HFF-Myc (cell line): Measurements from ENCODE around the gene SIL1.
"Not testable (repeated sequence)": the region's sequence is repeated elsewhere in the genome, so short reads cannot be mapped to it uniquely, and the experiment has no call there.

Experiments used
- DNase-seq: peaks from one replicate; pipeline ENCODE4 v3.0.0-alpha.2; 2011; ENCODE audit warnings: low read depth; ENCODE audit errors: extremely low read depth
- H3K4me3 ChIP-seq: replicated peaks from 2 replicates; pipeline ENCODE4 v1.5.1; 2011; ENCODE audit warnings: low read depth, mild to moderate bottlenecking, control low read depth, low read length
- TF ChIP-seq, protein P1 (sequence below): IDR thresholded peaks from 2 replicates; pipeline ENCODE4 v1.5.1; 2012; ENCODE audit warnings: mild to moderate bottlenecking, low read depth, low read length, control low read depth; ENCODE audit errors: missing control alignments

The SIL1 gene

GRCh38 chr5:139113892-139114291 is 84.3 kb downstream of the SIL1 start:
- TF ChIP-seq, protein P1, sequence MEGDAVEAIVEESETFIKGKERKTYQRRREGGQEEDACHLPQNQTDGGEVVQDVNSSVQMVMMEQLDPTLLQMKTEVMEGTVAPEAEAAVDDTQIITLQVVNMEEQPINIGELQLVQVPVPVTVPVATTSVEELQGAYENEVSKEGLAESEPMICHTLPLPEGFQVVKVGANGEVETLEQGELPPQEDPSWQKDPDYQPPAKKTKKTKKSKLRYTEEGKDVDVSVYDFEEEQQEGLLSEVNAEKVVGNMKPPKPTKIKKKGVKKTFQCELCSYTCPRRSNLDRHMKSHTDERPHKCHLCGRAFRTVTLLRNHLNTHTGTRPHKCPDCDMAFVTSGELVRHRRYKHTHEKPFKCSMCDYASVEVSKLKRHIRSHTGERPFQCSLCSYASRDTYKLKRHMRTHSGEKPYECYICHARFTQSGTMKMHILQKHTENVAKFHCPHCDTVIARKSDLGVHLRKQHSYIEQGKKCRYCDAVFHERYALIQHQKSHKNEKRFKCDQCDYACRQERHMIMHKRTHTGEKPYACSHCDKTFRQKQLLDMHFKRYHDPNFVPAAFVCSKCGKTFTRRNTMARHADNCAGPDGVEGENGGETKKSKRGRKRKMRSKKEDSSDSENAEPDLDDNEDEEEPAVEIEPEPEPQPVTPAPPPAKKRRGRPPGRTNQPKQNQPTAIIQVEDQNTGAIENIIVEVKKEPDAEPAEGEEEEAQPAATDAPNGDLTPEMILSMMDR: no peak
- no peak for DNase-seq
- no peak overlapping the region for H3K4me3 ChIP-seq

GRCh38 chr5:139112362-139112761 is 85.8 kb downstream of the SIL1 start:
- DNase-seq, H3K4me3 ChIP-seq: not testable (repeated sequence)

GRCh38 chr5:139110526-139111168 is 87.5 kb downstream of the SIL1 start:
- H3K4me3 ChIP-seq: no peak overlapping the region
- DNase-seq: no peak
- TF ChIP-seq, protein P1: no peak

DNA sequence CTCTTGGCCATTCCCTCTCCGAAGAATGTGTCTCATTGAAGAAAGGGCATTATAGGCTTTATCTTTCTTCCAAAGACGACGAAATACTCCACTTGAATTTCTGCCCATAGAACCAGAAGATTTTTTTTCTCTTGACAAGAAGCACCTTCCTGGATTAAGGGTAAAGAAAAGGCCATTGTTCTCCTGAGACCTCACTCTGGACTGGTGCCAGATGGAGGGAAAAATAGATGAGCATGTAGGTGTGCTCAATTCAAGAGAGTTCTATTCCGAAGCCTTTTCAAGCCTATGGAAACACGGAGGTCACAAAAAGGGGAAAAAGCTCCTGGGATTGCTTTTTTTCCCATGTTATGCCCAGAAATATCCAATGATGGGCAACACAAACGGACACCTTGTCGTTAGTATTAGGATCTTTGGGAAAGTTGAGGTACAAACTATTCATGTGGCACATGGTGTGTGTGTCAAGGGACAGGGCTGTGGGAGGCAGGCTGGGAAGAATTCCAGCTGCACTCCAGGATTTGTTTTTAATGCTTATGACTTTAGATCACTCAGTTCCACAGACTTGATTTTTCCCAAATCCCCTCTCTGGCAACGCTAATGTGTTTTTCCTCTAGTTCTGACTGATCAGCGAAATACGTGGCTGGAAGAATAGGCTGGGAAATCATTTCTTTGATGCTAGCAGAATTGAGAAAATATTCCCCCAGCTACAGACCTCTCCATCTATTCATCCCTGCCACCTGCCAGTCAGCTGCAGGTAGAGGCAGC is 89.9 kb downstream of the SIL1 start:
- no peak overlapping the region for H3K4me3 ChIP-seq
- TF ChIP-seq, protein P1: no peak
- no peak for DNase-seq

DNA sequence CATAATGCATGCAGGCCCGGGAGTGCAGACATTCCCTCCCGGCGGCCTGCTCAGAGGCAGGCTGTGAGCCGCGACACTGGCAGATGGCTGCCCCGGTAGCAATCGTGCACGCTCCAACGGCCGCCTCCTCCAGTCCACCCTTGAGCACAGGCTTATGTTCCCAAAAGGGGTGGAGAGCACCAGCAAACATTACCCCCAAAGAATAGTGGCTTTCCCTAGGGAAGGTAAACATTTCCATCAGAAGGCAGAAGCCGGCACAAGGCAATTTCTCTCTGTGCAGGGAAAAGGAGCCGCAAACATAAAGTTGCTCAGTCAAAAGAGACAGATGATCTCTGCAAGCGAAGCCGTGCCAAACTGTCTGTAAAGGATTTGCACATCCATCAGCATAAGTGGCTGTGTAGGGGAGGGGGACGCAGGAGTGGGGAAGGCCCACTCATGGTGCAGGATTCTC is 92.5 kb downstream of the SIL1 start:
- H3K4me3 ChIP-seq: no peak overlapping the region
- TF ChIP-seq, protein P1: no peak
- no peak for DNase-seq

DNA sequence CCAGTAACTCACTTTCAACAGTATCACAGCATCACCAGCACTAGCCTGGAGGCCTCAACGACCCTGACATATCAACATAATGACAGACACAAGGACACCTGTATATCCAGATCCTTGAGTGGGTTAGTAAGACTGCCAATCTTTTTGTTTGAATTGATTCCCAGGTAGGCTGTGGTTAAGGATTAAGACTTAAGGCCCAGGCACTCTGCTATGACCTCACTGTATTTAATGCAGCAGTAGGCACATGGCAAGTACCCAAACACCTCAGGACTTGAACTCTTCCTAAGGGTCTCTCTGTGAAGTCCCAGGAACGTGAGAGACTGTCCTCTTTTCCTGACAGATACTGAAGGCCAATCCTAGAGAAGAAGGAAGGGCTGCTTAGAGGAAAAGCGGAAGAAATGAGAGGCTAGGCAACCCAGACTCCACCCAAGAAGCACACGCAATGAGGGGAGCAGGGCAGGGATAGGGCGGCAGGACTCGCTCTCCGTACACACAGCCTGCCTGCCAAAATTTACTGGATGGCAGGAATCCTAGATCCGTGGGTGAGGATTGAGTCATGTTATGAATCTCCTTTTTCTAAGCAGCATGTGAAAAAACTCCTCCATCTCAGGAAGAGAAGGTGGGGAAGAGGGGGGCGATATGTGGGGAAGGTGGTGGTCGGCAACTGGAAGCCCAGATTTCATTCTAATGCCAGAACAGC is 93.4 kb downstream of the SIL1 start:
- TF ChIP-seq, protein P1: no peak
- peak; percentile 6 for DNase-seq
- no peak overlapping the region for H3K4me3 ChIP-seq

- H3K4me3 ChIP-seq: no peak overlapping the region
- DNase-seq: no peak
- TF ChIP-seq, protein P1: no peak
Measured at GRCh38 chr5:139103762-139104161, 94.4 kb downstream of the SIL1 start.
